GM19438 (cell line): ENCODE data around the gene TRIM26.

ENCODE experiments used
- ATAC-seq: cut with Tn5 transposase; IDR thresholded peaks from one replicate; pipeline ENCODE4 v1.9.1; 2021; ENCODE audit warnings: low read depth; ENCODE audit not compliant: unreplicated experiment

Gene TRIM26

DNA sequence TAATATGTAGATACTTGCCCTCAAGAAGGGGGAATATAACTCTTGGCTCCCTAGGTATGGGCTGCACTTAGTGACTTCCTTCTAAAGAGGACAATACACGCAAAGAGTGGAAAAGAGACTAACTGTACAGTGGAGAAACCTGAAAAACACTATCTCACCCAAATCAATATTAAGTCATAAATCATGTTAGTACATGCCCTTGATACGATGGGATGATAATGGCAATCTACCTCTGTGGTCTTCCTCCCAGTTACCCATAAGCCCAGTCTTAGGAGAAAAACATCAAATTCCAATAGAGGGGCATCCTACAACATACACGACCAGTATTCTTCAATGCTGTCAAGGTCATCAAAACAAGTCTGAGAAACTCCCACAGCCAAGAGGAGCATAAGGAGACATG is 1.3 kb downstream of the TRIM26 start:
- ATAC-seq, result no peak

DNA sequence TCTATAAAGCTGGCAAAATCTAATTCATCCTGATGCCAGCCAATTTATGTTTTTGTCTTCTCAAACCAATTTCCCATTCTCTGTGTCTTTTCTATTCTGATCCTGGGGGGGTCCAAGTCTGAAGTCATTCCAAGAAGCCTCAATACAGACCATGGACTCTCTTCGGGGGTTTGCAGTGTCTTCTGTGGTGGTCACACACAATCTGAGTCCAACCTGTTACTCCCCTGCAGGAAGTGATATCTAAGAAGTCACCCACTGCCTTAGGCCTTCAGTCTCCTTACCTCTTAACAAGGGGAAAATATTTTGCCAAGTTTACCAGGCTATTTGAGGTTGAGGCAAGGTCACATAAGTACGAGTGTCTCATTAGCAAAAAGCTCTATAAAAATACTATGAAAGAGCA is 1.9 kb downstream of the TRIM26 start:
- ATAC-seq, result no peak

DNA sequence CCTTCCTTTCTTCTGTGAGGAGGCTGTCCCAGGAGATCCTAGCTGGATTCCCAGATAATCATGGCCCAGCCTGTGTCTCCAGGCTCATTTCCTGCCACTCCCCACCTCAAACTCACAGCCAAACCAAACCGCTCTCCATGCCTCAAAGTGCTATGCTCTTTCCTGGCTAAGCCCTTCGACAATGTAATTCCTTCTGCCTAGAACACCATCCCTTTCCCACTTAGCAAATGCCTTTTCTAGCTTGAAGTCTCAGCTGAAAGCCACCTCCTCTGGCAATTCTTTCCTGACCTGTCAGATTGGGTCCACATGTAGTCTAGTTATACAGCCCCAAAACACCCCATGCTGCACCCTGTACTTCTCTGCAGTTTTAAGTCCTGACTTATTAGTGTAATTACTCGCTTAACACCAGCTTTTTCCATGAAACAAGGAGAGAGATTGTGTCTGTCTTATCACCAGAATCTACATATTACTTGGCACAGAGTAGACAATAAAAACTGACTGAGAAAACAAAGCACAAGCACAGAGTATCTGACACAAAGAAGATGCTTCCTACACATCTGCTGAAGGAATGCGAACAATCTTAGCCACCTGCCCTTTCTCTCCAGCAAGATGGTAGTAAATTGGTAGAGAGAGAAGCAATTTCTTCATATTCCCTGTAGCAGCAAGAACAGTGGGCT is 5.4 kb downstream of the TRIM26 start:
- ATAC-seq, result no peak

DNA sequence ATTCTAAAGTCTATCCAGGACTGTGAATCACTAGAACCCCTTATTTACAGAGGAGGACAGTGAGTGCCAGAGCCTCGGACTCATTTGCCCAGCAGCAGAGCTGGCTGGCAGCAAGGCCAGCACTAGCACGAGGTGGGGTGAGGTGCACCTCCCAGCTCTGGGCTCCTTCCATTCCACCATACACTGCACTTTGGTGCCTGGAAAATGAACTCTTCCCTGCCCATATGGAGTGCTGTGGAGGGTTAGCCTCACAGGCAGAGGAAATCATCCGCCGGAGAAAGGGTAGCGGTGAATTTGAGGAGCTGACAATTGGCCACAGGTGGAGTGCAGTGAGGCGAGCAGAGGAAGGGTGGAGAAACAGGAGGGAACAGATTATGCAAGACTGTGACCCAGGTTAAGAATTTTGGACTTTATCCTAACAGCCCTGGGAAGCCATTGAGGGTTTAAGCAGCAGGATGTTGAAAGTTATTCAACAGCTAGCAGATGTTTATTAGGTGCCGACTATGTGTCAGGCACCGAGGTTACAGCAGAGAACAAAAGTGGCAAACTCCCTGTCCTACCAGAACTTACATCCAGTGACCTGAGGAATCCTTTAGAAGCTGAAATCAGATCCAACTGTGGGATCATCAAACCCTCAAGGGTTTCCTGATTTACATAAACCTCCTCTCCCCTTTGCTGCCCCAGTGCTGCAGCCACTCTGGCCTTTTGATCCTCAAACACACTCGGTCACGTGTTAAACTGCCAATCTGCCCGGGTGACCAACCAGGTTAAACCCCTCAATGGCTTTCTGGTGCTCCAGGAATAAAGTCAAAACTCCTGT is 6.2 kb downstream of the TRIM26 start:
- no peak for ATAC-seq

DNA sequence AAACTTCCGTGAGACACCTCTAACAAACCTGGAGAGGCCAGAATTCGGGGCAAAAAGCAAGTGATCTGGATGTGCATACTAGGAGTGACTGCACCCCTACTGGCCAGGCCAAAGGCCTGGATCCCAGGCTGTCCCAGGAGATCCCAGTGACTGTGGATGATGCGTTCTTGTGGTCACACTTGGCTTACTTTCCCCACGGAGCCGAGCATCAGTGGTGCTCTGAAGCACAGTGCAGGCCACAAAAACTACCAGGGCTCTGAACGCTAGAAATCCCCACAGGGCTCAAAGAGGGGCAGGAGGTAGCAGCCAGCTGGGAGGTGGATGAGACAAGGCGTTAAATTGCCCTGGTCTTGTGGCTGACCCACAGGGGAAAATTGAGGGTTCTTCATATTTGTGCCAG is 7.1 kb downstream of the TRIM26 start:
- ATAC-seq, result no peak

DNA sequence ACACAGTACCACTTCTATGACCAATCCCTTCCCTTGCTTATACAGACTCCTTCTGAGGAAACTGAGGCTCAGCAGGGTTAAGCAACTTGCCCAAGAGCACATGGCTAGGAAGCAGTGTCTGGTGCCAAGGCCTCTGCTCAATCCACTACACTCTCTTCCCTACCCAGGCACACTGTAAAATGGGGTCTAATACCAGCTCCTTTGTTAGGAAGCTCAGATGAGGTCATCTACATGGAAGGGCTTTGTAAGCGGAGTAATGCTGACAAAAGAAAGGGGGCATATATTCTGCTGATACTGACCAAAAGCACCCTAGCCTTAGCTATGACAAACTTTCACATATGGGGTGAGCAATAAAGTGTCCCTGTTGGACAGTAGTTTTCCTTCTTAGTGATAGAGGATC is 9.1 kb downstream of the TRIM26 start:
- no peak for ATAC-seq

DNA sequence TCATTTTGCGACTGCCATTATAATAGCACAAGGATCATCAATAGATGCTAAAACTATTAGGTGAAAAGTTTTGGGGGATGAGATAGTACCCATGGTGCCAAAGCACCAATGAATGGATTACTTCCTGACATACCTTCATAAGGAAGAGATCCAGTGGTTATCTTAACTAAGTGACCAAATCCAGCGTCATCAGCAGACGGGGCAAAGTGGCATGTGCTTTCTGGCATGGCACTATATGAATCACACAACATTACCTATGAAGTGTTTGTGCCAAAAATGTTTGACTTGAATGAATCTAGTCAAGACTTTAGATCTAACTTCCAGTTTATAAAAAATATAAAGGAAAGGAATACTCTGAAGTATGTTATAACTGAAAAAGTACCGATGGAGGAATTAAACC is 10.8 kb downstream of the TRIM26 start:
- no peak for ATAC-seq

DNA sequence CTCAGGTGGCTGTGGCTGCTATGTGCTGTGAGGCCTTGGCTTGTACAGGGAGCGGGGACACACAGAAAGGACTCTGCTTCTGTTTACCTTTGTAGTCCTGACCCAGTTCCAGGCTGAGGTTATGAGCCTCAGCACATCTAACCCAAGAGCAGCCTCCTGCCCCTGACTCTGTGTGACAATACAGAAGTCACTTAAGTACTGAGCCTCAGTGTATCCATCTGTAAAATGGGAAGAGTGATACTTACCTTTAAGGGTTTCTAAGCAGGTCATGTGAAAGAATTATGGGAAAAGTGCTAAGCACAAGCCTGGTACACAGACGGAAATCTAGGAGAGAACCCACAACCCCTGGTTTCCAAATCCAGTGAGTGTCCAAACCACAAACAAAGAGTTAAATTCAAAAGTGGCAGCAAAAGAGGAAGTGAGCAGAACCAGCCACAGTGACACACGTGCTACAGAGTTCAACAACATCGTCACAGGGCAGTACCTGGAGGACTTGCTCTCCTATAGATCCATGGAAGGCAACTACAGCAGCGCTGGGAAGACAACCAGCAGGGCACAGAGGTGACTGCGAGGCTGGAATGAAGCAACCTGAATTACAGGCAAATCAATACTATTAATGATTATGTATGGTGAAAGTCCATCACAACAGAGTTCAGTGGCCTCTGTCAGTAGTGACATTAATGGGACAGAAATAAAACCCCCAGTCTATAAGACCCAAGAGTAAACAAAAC is 12.5 kb downstream of the TRIM26 start:
- ATAC-seq, result no peak

DNA sequence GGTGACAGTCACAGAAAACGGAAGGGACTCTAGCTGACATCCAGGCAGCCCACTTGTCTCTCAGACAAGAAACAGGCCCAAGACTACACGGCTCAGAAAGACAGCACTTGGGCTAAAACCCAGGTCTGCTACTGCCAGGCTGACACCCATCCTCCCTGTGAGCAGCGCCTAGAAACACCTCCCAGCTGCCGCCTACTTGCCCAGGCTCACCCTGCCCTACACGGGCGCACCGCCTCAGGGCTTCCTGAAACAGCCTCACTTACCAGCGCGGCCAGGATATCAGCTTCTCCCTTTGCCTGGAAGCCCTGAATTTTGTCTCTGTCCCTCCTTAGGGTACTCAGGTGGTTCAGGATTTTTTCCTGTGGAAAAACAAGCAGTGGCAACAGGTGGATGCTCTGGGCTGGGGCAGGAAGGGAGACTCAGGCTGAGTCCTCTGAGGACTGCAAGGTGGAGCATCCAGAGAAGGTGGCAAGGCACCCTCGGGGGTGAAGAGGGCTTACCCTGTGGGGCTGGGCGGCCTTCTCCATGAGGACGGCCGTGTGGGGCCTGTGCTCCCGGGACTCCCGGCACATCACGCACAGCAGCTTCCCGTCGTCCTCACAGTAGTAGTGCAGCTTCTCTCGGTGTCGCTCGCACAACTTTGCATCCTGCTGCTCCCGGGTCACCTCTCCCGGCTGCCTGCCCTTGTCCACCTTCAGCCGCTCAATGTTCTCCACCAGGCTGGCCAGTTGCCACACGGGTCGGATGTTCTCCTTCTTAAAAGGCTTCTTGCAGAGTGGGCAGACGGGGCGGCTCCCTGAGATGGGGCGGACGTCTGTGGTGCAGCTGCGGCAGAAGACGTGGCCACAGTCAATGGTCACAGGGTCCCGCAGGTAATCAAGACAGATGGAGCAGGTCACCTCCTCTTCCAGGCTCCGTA is 14.8 kb downstream of the TRIM26 start:
- ATAC-seq, result no peak

DNA sequence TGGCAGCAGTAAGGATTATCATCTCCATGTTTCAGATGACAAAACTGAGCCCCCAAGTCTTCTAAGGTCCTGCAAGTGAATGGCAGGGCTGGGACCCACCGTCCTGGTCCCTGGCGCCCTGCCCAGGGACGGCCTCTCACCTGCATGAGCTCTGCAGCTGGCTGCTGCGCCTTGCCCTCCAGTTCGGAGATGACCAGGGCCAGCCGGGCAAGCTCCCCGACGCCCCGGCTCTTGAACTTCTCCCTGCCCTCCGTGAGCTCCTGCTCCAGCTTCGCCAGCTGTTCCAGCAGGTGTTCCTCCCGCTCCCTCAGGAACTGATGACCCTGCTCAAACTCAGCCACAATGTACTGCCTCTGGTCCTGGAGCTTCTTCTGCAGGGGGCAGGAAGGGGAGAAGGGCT is 16.8 kb downstream of the TRIM26 start:
- no peak for ATAC-seq

DNA sequence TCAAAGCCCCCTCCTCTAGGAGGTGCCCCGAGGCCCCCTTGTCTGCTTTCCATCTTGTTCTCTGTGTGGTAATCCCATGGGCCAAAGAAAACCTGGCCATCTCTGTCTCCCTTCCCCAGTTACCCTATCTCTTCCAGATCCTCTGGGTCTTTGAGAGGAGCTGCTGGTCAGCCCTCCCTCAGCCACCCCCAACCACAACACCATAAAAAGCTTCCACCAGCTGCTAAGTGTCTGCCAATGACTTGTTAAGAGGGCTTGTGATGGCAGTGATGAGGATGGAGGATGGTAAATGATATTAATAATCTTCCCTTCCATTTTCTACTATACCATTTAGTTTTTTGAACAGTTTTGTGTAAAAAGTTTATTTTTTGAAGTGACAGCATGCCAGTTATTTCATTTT is 17.3 kb downstream of the TRIM26 start:
- no peak for ATAC-seq

DNA sequence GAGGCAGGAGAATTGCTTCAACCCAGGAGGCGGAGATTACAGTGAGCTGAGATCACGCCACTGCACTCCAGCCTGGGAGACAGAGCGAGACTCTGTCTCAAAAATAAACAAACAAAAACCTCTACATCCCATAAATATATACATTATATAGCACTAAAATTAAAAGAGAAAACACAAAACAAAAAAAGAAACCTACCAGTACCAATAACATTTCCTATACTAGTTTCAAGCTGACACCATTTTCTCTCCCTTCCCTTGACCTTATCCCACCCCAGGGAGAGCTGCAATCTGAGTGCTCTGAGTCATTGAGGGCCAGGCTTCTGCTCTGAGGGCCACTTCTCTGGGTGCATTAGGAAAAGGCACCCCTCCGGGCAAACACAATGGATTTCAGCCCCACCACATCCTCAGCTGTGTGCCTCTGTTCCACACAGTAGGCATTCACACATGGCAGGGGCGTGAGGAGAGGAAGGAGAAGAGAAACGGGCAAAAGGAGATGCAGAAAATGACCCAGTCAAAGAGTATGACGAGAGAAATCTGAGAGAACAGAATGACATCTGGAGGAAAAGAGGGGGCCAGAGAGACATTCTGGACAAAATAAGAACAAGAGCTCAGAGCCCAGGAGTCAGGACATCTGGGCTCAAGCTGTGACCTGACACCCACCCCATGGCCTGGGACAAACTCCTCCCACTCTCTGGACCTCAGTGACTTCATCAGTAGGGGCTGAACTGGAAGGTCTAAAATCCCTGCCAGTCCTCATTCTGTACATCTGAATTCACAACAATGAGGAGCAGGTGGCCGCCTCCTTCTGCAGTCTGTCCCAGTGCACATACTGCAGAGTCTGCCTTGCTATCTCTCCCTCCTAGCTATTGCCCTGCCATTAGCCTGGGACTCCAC is 18.2 kb downstream of the TRIM26 start:
- no peak for ATAC-seq

DNA sequence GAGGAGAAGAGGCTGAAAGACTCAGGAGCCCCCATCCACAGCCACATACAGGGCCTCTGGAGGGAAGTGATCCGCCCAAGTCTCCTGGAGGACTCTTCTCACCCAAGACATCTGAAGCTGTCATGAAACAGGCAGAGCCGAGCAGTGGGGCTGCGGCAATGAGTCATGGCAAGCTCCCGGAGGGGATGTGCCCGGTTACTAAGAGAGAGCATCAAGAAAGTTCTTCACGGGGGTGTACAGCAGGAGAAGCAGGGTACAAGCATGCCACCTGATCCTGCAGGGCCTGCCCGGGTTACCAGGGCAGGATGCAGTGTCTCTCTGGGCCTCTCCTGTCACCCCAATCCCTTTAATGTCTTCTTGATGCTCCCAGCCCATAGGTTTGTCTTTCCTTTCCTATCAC is 21.1 kb downstream of the TRIM26 start:
- no peak for ATAC-seq

DNA sequence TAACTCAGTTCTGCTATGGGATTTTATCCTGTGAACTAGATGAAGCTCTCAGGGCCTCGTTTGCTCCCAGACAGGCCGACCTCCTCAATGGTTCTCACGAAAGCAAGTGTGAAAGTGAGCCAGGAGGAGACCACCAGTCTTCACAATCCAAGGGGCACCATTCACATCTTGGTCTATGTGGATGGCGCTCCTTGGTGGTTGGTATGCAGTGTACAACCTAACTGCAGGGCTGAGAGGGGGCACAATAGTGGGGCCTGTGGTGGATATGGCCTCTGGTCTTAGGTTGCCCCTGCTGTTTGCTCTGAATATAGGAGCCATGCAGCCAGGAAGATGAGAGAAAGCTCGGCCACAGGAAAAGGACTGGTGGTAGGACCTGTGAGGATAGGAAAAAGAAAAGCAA is 24.7 kb downstream of the TRIM26 start:
- no peak for ATAC-seq

DNA sequence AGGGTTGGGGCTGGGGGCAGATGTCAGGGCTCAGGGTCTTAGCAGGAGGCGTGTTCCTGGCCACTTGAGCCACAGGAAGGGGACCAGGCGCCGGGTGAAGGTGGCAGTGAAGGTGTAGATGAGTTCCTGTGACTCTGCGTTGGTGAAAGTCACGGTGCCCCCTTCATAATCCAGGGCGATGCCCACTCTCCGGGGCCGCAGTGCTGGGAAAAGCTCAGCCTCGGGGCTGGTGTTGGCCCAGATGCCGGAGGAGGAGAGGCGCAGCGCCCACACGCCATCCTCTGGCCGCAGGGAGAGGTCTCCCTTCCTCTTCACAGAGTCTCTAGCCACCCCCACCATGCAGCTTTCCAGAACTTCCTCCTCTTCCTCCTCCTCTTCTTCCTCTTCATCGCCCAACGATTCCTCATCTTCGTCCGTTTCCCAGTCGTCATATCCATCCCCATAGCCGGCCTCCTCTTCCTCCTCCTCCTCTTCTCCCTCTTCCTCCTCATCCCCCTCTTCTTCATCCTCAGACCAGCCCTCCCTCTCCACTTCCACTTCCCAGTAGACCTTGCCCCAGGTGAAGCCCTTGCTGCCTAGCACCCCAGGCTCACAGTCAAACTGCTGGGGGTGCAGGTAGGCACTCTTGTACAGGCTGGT is 27.2 kb downstream of the TRIM26 start:
- no peak for ATAC-seq

DNA sequence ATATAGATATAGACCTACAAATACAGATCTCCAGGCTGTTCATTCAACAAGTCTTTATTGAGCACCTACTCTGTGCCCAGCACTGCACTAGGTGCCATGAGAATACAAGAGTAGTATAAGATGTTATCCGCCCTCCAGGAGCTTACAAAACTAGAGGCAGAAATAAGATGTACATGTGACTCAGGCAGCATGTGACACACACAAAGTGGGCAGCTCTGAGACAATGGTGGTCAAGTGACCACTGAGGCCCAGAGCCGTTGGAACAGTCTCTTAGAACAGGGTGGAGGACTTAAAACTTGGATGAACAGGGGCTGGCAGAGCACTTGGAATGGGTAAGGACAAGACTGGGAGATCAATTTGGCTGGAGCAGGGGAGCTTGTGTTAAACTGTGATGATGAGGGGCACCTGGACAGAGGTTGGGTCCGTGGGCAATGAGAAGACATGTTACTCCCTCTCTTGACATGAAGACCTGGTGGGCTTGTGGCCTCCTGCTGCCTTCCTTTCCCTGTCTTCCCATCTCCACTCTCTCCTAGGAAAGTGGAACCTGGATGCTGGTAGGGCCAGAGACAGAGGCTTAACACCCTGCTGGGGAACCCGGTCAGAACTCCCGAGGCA is 28.7 kb downstream of the TRIM26 start:
- no peak for ATAC-seq

DNA sequence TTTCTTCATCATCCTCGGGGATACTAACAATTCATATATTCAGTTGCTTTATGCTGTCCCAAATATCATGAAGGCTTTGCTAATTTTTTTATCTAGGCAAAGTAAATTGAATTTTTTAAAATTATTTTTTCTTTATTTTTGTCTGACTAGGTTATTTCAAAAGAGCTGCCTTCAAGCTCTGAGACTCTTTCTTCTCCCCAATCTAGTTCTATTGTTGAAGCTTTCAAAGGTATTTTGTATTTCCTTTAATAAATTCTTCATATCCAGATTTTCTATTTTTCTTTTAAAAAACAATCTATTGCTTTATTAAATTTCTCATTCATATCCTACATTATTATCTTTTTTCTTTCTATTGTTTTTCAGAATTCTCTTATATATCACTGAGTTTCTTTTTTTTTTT is 33.1 kb downstream of the TRIM26 start:
- no peak for ATAC-seq

DNA sequence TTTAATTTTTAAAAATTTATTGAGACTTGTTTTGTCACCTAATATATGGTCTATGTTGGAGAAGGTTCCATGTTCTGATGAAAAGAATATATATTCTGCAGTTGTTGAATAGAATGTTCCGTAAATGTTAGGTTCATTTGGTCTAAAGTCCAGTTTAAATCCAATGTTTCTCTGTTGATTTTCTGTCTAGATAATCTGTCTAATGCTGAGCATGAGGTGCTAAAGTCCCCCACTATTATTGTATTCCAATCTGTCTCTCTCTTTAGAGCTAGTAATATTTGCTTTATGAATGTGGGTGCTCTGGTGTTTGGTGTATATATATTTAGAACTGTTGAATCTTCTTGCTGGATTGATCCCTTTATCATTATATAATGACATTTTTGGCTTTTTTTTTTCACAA is 34.4 kb downstream of the TRIM26 start:
- no peak for ATAC-seq

DNA sequence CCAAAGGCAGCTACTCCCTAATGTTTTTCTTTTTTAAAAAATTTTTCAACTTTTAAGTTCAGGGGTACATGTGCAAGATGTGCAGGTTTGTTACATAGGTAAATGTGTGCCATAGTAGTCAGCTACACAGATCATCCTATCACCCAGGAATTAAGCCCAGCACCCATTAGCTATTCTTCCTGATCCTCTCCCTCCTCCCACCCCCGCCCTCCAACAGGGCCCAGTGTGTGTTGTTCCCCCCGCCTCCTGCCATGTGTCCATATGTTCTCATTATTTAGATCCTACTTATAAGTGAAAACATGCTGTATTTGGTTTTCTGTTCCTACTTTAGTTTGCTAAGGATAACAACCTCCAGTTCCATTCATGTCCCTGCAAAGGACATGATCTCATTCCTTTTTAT is 37.4 kb downstream of the TRIM26 start:
- ATAC-seq, result no peak
